Measurements from ENCODE around the gene SLC30A4. TPM values are rescaled to one million over a fixed set of nuclear protein-coding genes. Genes with fewer than 3 reads are reported as not detected.

The SLC30A4 gene, protein sequence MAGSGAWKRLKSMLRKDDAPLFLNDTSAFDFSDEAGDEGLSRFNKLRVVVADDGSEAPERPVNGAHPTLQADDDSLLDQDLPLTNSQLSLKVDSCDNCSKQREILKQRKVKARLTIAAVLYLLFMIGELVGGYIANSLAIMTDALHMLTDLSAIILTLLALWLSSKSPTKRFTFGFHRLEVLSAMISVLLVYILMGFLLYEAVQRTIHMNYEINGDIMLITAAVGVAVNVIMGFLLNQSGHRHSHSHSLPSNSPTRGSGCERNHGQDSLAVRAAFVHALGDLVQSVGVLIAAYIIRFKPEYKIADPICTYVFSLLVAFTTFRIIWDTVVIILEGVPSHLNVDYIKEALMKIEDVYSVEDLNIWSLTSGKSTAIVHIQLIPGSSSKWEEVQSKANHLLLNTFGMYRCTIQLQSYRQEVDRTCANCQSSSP
- total RNA-seq (1 to 10 TPM; 2.1 to 2.3 TPM), total RNA-seq (2.1 to 32.2 (median 11.2) reads per million in 172 experiments)
- polyA plus RNA-seq (2013, experiment 1 of 2): 2.7 TPM
- polyA plus RNA-seq (2013, experiment 2 of 2): 2.8 TPM

DNA sequence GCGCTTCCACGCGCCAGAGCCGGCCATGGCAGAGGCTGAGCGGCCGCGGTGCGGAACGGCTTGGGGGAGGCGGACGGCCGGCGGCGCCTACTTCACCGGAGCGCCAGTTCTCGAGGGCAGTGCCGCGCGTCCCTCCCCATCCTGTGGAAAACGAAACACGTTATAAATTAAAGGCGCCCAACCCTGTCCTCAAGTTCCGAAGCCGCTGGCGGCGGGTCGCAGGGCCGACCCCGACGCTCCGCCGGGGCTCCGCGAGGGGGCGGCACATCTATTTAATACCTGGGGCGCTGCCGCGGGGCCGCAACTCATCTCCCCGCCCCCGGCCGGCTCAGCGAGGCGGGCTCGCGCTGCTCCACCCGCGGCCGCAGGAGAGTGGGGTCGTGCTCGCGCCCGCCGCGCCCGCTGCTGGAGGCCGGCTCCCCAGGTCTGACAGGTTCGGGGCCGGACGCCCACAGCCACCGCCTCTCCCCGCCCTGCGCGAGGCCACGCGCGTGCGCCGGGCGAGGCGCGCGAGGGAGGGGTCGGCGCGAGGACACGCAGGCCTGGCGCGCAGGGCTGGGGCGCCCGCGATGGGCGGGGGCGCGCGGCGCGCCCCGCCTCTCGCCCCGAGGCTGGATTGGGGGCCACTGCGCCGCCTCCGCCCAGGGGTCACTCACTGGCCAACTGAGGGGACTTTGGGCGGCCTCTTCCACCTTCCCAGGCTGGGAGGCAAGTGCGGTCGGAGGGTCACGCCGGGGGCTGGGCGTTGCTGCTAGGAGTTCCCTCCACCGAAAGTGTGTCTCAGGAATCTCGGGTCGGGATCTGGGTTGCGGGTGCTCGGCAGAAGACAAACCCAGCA is at the start of gene SLC30A4:
Gene SLC30A4, minus strand, starts transcription at position 428 of the 838 bp plus-strand sequence. Its CDS starts 401 bp downstream, at position 27.
- H3K27me3 ChIP-seq (ENCODE audit: control insufficient read depth in 1 of 2, insufficient read depth in 2 of 2, low read length in 2 of 2): no peaks in the 10 kb centered on the region
- peak; percentile 31 to 87 (median 54) for DNase-seq
- ChIA-PET POLR2A (interaction anchor here (1.2 to 2.4 kb wide), 2 partner anchors 65 to 120 kb away, joined by 5 to 15 read pairs; partner anchors contain the start of gene BLOC1S6), CTCF (no interaction called here)
- peaks cover 18% of the 10 kb centered on the region for H3K36me3 Mint-ChIP-seq (ENCODE audit: low read depth)
- ATAC-seq (ENCODE audit: poor library complexity): peak; percentile 86
- peak within 1 kb of the TSS; percentile 87 for H3K4me3 ChIP-seq (ENCODE audit: low read length)
- H3K9me3 Mint-ChIP-seq: no peaks in the 10 kb centered on the region
- intact Hi-C loops (cut with DNase I, micrococcal nuclease): loop anchor here (2.0 to 10.0 kb wide), 5 partner anchors 62 to 92 kb away; partner anchors contain the start of gene BLOC1S6 (in 2 of the 2)
- no peaks in the 10 kb centered on the region for H3K36me3 ChIP-seq (ENCODE audit: insufficient read depth, low read length)
- no peaks in the 10 kb centered on the region for H3K27me3 Mint-ChIP-seq
- peak within 1 kb of the TSS; percentile 73 for H3K27ac Mint-ChIP-seq
- peak within 1 kb of the TSS; percentile 97 for H3K4me3 Mint-ChIP-seq
- H3K4me1 Mint-ChIP-seq (ENCODE audit: low read depth): peaks cover 18% of the 10 kb centered on the region
- TF ChIP-seq, protein P1, sequence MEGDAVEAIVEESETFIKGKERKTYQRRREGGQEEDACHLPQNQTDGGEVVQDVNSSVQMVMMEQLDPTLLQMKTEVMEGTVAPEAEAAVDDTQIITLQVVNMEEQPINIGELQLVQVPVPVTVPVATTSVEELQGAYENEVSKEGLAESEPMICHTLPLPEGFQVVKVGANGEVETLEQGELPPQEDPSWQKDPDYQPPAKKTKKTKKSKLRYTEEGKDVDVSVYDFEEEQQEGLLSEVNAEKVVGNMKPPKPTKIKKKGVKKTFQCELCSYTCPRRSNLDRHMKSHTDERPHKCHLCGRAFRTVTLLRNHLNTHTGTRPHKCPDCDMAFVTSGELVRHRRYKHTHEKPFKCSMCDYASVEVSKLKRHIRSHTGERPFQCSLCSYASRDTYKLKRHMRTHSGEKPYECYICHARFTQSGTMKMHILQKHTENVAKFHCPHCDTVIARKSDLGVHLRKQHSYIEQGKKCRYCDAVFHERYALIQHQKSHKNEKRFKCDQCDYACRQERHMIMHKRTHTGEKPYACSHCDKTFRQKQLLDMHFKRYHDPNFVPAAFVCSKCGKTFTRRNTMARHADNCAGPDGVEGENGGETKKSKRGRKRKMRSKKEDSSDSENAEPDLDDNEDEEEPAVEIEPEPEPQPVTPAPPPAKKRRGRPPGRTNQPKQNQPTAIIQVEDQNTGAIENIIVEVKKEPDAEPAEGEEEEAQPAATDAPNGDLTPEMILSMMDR (IDR thresholded peaks at IDR 0.05): peak; percentile 54
- H3K9me3 ChIP-seq (ENCODE audit: control insufficient read depth in 1 of 2, insufficient read depth in 1 of 2, low read length in 2 of 2): no peaks in the 10 kb centered on the region
- peaks cover 19% of the 10 kb centered on the region for H3K4me1 ChIP-seq (ENCODE audit: insufficient read depth, low read length)
- H3K27ac ChIP-seq (ENCODE audit: low read depth in 1 of 2, low read length in 2 of 2): no peak within 1 kb of the TSS

DNA sequence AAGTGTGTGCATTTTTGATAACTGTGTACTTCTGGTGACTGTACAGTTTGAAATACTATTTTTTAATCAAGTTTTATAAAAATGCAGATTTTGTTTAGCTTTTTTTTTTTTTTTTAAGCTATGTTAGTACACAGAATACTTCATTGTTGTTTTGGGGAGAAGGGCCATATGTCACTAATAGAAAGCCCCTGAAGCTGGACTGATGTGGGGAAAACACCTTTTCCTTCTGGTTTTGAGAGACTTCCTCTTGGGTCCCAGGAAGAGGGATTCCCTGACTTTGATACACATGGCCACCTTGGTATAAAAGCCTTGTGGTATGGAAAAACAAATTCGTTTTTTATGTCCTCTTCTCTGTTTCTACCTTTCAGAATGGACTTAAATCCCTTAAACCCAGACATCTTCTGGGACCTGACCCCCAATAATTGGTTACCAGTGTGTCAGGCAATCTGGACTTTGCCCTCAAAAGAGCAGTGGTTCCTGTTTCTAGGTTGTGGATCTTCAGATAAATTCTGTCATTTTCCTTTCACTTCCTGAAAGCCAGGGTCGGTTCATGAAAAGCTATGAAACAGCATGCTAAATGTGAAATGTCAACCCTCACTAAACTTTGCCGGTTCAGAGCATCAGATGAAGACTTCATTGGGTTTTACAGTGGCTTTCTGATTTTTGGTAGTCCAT is 33.5 kb upstream of the SLC30A4 start:
- Histone ChIP-seq H3K27ac (ENCODE audit: low read depth in 1 of 2, low read length in 2 of 2) (no peak overlapping the region), H3K4me3 (ENCODE audit: low read length) (no peak overlapping the region), H3K27me3 (ENCODE audit: control insufficient read depth in 1 of 2, insufficient read depth in 2 of 2, low read length in 2 of 2) (peaks cover 8 to 10% of the 10 kb centered on the region in 2 experiments), H3K9me3 (ENCODE audit: control insufficient read depth in 1 of 2, insufficient read depth in 1 of 2, low read length in 2 of 2) (no peaks in the 10 kb centered on the region), H3K4me1 (ENCODE audit: insufficient read depth, low read length) (no peaks in the 10 kb centered on the region), H3K36me3 (ENCODE audit: insufficient read depth, low read length) (no peaks in the 10 kb centered on the region)
- intact Hi-C loops (cut with DNase I, micrococcal nuclease): no loop called here
- TF ChIP-seq, protein P1 (IDR thresholded peaks at IDR 0.05): no peak
- peak in 1 of 14 experiments; percentile 17 for DNase-seq
- Mint-ChIP-seq H3K4me1 (ENCODE audit: low read depth) (no peaks in the 10 kb centered on the region), H3K9me3 (no peaks in the 10 kb centered on the region), H3K27me3 (peaks cover 52% of the 10 kb centered on the region), H3K4me3 (no peak overlapping the region), H3K36me3 (ENCODE audit: low read depth) (no peaks in the 10 kb centered on the region), H3K27ac (no peak overlapping the region)
- ATAC-seq (ENCODE audit: poor library complexity): no peak
- ChIA-PET POLR2A (no interaction called here), CTCF (no interaction called here)

DNA sequence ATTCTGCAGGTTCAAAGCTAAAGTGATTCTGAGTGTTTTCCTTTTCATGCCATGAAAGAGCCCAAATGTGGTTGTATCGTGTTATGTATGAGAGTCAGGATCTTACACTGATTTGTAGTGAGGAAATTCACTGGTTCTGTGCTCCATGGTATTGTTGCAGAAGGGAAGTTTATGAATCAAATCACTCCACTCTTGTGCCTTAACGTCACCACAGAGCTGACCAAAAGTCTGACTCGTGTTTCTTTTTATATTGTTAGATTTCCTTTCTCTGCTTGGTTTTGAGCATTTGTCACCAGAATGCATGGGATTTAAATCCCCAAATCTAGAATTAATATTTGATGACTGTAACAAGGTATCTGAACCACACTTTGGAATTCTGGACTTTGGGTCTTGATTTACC is 29.1 kb upstream of the SLC30A4 start:
- intact Hi-C loops (cut with DNase I, micrococcal nuclease): no loop called here
- H3K27me3 ChIP-seq (ENCODE audit: control insufficient read depth in 1 of 2, insufficient read depth in 2 of 2, low read length in 2 of 2): peaks cover 0 to 8% of the 10 kb centered on the region in 2 experiments

More for the DNA sequence above, 29.1 kb upstream of the SLC30A4 start:
- no peaks in the 10 kb centered on the region for H3K9me3 ChIP-seq (ENCODE audit: control insufficient read depth in 1 of 2, insufficient read depth in 1 of 2, low read length in 2 of 2)
- ChIA-PET POLR2A (no interaction called here), CTCF (no interaction called here)
- ATAC-seq (ENCODE audit: poor library complexity) (no peak), DNase-seq (no peak)
- H3K4me3 ChIP-seq (ENCODE audit: low read length): no peak overlapping the region
- Mint-ChIP-seq H3K4me1 (ENCODE audit: low read depth) (no peaks in the 10 kb centered on the region), H3K36me3 (ENCODE audit: low read depth) (no peaks in the 10 kb centered on the region), H3K4me3 (no peak overlapping the region), H3K9me3 (no peaks in the 10 kb centered on the region), H3K27ac (no peak overlapping the region), H3K27me3 (peaks cover 50% of the 10 kb centered on the region)
- no peaks in the 10 kb centered on the region for H3K4me1 ChIP-seq (ENCODE audit: insufficient read depth, low read length)
- TF ChIP-seq, protein P1 (IDR thresholded peaks at IDR 0.05): no peak
- no peak overlapping the region for H3K27ac ChIP-seq (ENCODE audit: low read depth in 1 of 2, low read length in 2 of 2)
- no peaks in the 10 kb centered on the region for H3K36me3 ChIP-seq (ENCODE audit: insufficient read depth, low read length)
